IMR-90 (cell line): Measurements from ENCODE around the gene EMP1. TPM values are rescaled to one million over a fixed set of nuclear protein-coding genes. Genes with fewer than 3 reads are reported as not detected.

Experiments used
- ATAC-seq: fragments of 200-7000 bp; cut with Tn5 transposase; 2 replicates; pipeline ENCODE4 v1.9.1; 2020; ENCODE audit warnings: low read depth, mild to moderate bottlenecking, moderate library complexity
- BruUV-seq: library from RNA; stranded (reverse); fragments of 400-500 nt; replicated peaks from 2 replicates; lab custom pipeline; 2021; lab: Mats Ljungman, UMichigan
- CTCF ChIA-PET: fragments of 300-600 bp; formaldehyde crosslinking; extraction: SDS; loops from one replicate; lab custom pipeline; 2021; ENCODE audit warnings: antibody characterized with exemption; lab: Yijun Ruan, JAX
- POLR2A ChIA-PET: fragments of 300-600 bp; sonication (Branson Sonifier 250); formaldehyde crosslinking; loops from one replicate; lab custom pipeline; 2022; ENCODE audit warnings: antibody characterized with exemption; ENCODE audit not compliant: unreplicated experiment; lab: Charles Lee
- DNase-seq: peaks from one replicate; pipeline ENCODE4 v3.0.0; 2013
- H2AFZ ChIP-seq: replicated peaks from 2 replicates; pipeline ENCODE3; 2013; ENCODE audit warnings: low read length, mild to moderate bottlenecking; ENCODE audit not compliant: poor library complexity
- H2AK5ac ChIP-seq: 2 replicates; pipeline ENCODE4 v1.6.1; 2013; ENCODE audit warnings: low read depth, low read length, inconsistent platforms
- H2AK9ac ChIP-seq: replicated peaks from 2 replicates; pipeline ENCODE3; 2013; ENCODE audit warnings: mild to moderate bottlenecking, low read depth, low read length, moderate library complexity; ENCODE audit not compliant: poor library complexity
- H2BK120ac ChIP-seq: 2 replicates; pipeline ENCODE4 v1.6.1; 2013; ENCODE audit warnings: low read depth, low read length, inconsistent platforms
- H2BK15ac ChIP-seq: 3 replicates; pipeline ENCODE4 v1.6.1; 2013; ENCODE audit warnings: low read depth, low read length, inconsistent platforms
- H2BK20ac ChIP-seq: 2 replicates; pipeline ENCODE4 v1.6.1; 2013; ENCODE audit warnings: low read depth, mild to moderate bottlenecking, inconsistent platforms, low read length, moderate library complexity
- H2BK5ac ChIP-seq: 2 replicates; pipeline ENCODE4 v1.6.1; 2013; ENCODE audit warnings: mild to moderate bottlenecking, low read depth, low read length, inconsistent platforms; ENCODE audit not compliant: poor library complexity, severe bottlenecking
- H3K14ac ChIP-seq: replicated peaks from 2 replicates; pipeline ENCODE4 v1.6.1; 2013; ENCODE audit warnings: low read depth, low read length, inconsistent platforms
- H3K18ac ChIP-seq: 2 replicates; pipeline ENCODE4 v1.6.1; 2013; ENCODE audit warnings: low read depth, low read length, control low read depth
- H3K23ac ChIP-seq: 2 replicates; pipeline ENCODE4 v1.6.1; 2013; ENCODE audit warnings: low read depth, low read length, inconsistent platforms
- H3K27ac ChIP-seq: 2 replicates; pipeline ENCODE4 v1.5.1; 2013; ENCODE audit warnings: mild to moderate bottlenecking, control low read depth, low read length; ENCODE audit not compliant: insufficient read depth
- H3K27me3 ChIP-seq: 2 replicates; pipeline ENCODE4 v1.6.1; 2013; ENCODE audit warnings: low read length; ENCODE audit not compliant: control insufficient read depth, insufficient read depth
- H3K36me3 ChIP-seq: 2 replicates; pipeline ENCODE4 v1.6.1; 2013; ENCODE audit warnings: low read length, mixed read lengths; ENCODE audit not compliant: control insufficient read depth, insufficient read depth
- H3K4ac ChIP-seq: 2 replicates; pipeline ENCODE4 v1.6.1; 2013; ENCODE audit warnings: low read depth, low read length, inconsistent platforms
- H3K4me1 ChIP-seq: 2 replicates; pipeline ENCODE4 v1.6.1; 2013; ENCODE audit warnings: low read length, mixed read lengths; ENCODE audit not compliant: control insufficient read depth, insufficient read depth
- H3K4me2 ChIP-seq: 2 replicates; pipeline ENCODE4 v1.6.1; 2013; ENCODE audit warnings: low read depth, mild to moderate bottlenecking, control low read depth, low read length, moderate library complexity
- H3K4me3 ChIP-seq: 2 replicates; pipeline ENCODE4 v1.5.1; 2013; ENCODE audit warnings: low read depth, mild to moderate bottlenecking, control low read depth, low read length, moderate library complexity; ENCODE audit not compliant: insufficient read depth
- H3K56ac ChIP-seq: 2 replicates; pipeline ENCODE4 v1.6.1; 2013; ENCODE audit warnings: low read length, inconsistent platforms; ENCODE audit not compliant: insufficient read depth; ENCODE audit errors: extremely low read depth
- H3K79me1 ChIP-seq, 2 experiments: 2 replicates each; pipeline ENCODE4 v1.6.1; 2013; ENCODE audit warnings: low read length in 2 of 2, inconsistent platforms in 1 of 2, low read depth in 1 of 2
- H3K9ac ChIP-seq: 2 replicates; pipeline ENCODE4 v1.6.1; 2013; ENCODE audit warnings: low read depth, low read length, control low read depth
- H3K9me1 ChIP-seq: 2 replicates; pipeline ENCODE4 v1.6.1; 2013; ENCODE audit warnings: low read length, inconsistent platforms; ENCODE audit not compliant: insufficient read depth
- H3K9me3 ChIP-seq: 2 replicates; pipeline ENCODE4 v1.6.1; 2013; ENCODE audit warnings: low read length; ENCODE audit not compliant: control insufficient read depth, insufficient read depth
- H4K20me1 ChIP-seq: 2 replicates; pipeline ENCODE4 v1.6.1; 2013; ENCODE audit warnings: low read length, inconsistent platforms; ENCODE audit not compliant: insufficient read depth
- H4K5ac ChIP-seq: 2 replicates; pipeline ENCODE4 v1.6.1; 2013; ENCODE audit warnings: mild to moderate bottlenecking, low read depth, low read length, control low read depth
- H4K8ac ChIP-seq, 2 experiments: 2 replicates each; pipeline ENCODE4 v1.6.1; 2013; ENCODE audit warnings: low read depth in 2 of 2, low read length in 2 of 2, control low read depth in 1 of 2, inconsistent platforms in 1 of 2
- H4K91ac ChIP-seq: 2 replicates; pipeline ENCODE4 v1.6.1; 2013; ENCODE audit warnings: low read depth, low read length, inconsistent platforms; ENCODE audit not compliant: insufficient read depth
- BHLHE40 ChIP-seq: fragments of 150-350 bp; IDR thresholded peaks from 2 replicates; pipeline ENCODE4 v1.6.1; 2016; ENCODE audit warnings: mild to moderate bottlenecking, low read depth, low read length
- CEBPB ChIP-seq: IDR thresholded peaks from 2 replicates; pipeline ENCODE4 v1.6.1; 2012; ENCODE audit warnings: low read depth, low read length, improper control_type of control experiment
- CHD1 ChIP-seq: IDR thresholded peaks from 2 replicates; pipeline ENCODE4 v1.6.1; 2012; ENCODE audit warnings: low read depth, low read length, improper control_type of control experiment
- ELK1 ChIP-seq: fragments of 150-350 bp; IDR thresholded peaks from 2 replicates; pipeline ENCODE4 v1.6.1; 2016; ENCODE audit warnings: low read depth, mild to moderate bottlenecking, low read length, moderate library complexity, borderline replicate concordance
- FOS ChIP-seq: fragments of 150-350 bp; IDR thresholded peaks from 2 replicates; pipeline ENCODE4 v1.6.1; 2016; ENCODE audit warnings: low read depth, low read length
- MAFK ChIP-seq: IDR thresholded peaks from 2 replicates; pipeline ENCODE4 v1.6.1; 2012; ENCODE audit warnings: low read depth, low read length, improper control_type of control experiment
- RCOR1 ChIP-seq: IDR thresholded peaks from 2 replicates; pipeline ENCODE4 v1.6.1; 2012; ENCODE audit warnings: mild to moderate bottlenecking, low read length, improper control_type of control experiment; ENCODE audit not compliant: insufficient replicate concordance
- RFX5 ChIP-seq: IDR thresholded peaks from 2 replicates; pipeline ENCODE4 v1.8.0; 2012; ENCODE audit warnings: low read depth, mild to moderate bottlenecking, low read length, moderate library complexity
- SMC3 ChIP-seq: fragments of 150-350 bp; IDR thresholded peaks from 2 replicates; pipeline ENCODE4 v1.6.1; 2016; ENCODE audit warnings: low read depth, mild to moderate bottlenecking, antibody characterized with exemption, low read length, moderate library complexity
- WGBS, 2 experiments: methylation state at CpG; one replicate each; pipeline versions ENCODE4 v1.1.5 to v1.1.7; 2013; ENCODE audit warnings: missing lambda C conversion rate in 2 of 2; ENCODE audit not compliant: insufficient read length in 1 of 2; ENCODE audit errors: extremely low coverage in 2 of 2; 5-methylcytosine and 5-hydroxymethylcytosine counted together
- dilution Hi-C: fragments of 300-500 bp; cut with HindIII; formaldehyde crosslinking; loops from one replicate; pipeline ENCODE4 v1.14.3; 2018; ENCODE audit warnings: low sequenced_read_pairs; ENCODE audit not compliant: unreplicated experiment
- in situ Hi-C: fragments of 300-500 bp; cut with MboI; formaldehyde crosslinking; loops from 3 replicates; pipeline ENCODE4 v1.14.3; 2019; ENCODE audit warnings: low sequenced_read_pairs, inconsistent platforms, mixed read lengths
- intact Hi-C: fragments of 100-400 bp; cut with micrococcal nuclease; formaldehyde crosslinking; loops from 2 replicates; pipeline ENCODE4 v1.10.0; 2022
- polyA plus RNA-seq, 3 experiments: library from polyadenylated mRNA; depleted of rRNA; stranded (reverse); fragments of >200 nt; gene quantifications; 2 replicates each; pipeline ENCODE4 v1.2.3, GENCODE V29; 2012; ENCODE audit warnings: low replicate concordance in 1 of 3
- total RNA-seq: library from RNA; depleted of rRNA; stranded (reverse); fragments of >200 nt; gene quantifications from 2 replicates; pipeline ENCODE4 v1.2.3, GENCODE V29; 2012
- TF ChIP-seq, protein P1 (sequence below): conservative IDR thresholded peaks from 2 replicates; pipeline ENCODE4 v1.5.1; 2012; ENCODE audit warnings: mild to moderate bottlenecking, low read depth, low read length, improper control_type of control experiment

EMP1 gene
- total and polyA plus RNA-seq, 2 of the 4 experiments (the other 2 are of a cell fraction): 137 to 201 TPM

DNA sequence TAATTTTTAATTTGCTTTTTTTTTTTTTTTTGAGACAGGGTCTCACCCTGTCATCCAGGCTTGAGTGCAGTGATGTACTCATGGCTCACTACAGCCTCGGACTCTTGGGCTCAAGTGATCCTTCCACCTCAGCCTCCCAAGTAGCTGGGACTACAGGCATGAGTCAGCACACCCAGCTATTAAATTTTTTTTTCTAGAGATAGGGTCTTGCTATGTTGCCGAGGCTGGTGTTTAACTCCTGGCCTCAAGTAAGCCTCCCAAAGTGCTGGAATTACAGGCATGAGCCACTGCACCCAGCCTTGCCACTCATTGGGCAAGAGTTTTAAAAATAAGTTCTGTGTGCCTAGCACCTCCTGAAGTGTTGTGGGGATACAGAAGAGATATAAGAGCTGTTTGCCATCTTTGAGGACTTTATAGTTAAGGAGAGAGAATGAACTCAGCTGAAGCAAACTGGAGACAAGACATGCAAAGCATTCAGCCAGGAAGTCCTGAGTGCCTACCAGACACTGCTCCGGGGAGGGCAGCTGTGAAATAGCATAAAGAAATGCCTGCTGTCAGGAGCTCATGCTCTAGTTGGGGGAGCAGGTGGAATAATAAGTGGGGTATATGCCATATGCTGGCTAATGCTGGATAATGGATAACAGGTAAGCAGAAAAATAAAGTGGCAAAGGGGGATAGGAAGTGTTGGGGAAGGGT, 15.0 kb upstream of the EMP1 start (continued):
- TF ChIP-seq, protein P1, sequence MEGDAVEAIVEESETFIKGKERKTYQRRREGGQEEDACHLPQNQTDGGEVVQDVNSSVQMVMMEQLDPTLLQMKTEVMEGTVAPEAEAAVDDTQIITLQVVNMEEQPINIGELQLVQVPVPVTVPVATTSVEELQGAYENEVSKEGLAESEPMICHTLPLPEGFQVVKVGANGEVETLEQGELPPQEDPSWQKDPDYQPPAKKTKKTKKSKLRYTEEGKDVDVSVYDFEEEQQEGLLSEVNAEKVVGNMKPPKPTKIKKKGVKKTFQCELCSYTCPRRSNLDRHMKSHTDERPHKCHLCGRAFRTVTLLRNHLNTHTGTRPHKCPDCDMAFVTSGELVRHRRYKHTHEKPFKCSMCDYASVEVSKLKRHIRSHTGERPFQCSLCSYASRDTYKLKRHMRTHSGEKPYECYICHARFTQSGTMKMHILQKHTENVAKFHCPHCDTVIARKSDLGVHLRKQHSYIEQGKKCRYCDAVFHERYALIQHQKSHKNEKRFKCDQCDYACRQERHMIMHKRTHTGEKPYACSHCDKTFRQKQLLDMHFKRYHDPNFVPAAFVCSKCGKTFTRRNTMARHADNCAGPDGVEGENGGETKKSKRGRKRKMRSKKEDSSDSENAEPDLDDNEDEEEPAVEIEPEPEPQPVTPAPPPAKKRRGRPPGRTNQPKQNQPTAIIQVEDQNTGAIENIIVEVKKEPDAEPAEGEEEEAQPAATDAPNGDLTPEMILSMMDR: no peak

DNA sequence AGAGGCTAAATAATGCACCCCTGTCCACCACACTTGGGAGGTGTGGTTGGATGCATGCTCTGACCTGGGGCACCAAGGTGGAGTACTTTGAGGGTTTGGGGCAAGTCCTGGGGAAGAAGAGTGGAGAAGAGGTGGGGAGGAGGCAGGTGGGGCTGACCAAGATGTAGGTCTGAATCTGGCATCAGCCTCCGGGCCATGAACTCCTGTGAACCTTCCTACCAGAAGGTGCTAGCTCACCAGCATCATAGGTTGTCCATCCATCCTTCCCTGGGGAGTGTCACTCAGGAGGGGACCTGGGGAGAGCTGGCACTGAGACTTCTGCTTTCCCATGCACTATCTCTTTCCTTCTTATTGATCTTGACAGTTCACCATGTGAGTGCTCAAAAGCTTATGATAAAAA, 13.6 kb upstream of the EMP1 start:
- CTCF ChIA-PET: no interaction called here
- no peak overlapping the region for H2BK15ac ChIP-seq
- no peak overlapping the region; the same call in 1 of the 2 replicates for H2BK120ac ChIP-seq
- H4K91ac ChIP-seq: no peak overlapping the region
- H3K27me3 ChIP-seq: no peaks in the 10 kb centered on the region
- in situ Hi-C loops: no loop called here
- H3K4me3 ChIP-seq: no peak overlapping the region
- H3K27ac ChIP-seq: no peak overlapping the region
- H2AK9ac ChIP-seq: no peak overlapping the region
- no peak overlapping the region for H2BK5ac ChIP-seq
- dilution Hi-C loops: no loop called here
- intact Hi-C loops: no loop called here
- no CpG with 5 or more reads among the region's 1 CpG for WGBS, 2 experiments
- no peak overlapping the region for H3K9ac ChIP-seq
- no peaks in the 10 kb centered on the region for H3K36me3 ChIP-seq
- H3K23ac ChIP-seq: 0 out of 2 replicates have a peak overlapping the region, but pooled peaks have one; percentile 29
- no peak overlapping the region for H2AFZ ChIP-seq
- POLR2A ChIA-PET: no interaction called here
- peaks cover 25% of the 10 kb centered on the region for H3K4me1 ChIP-seq
- no peak overlapping the region for H2BK20ac ChIP-seq
- H3K4me2 ChIP-seq: no peak overlapping the region
- H3K56ac ChIP-seq: no peak overlapping the region
- no peaks in the 10 kb centered on the region for H4K20me1 ChIP-seq
- H2AK5ac ChIP-seq: no peak overlapping the region; the same call in 1 of the 2 replicates
- H3K18ac ChIP-seq: no peak overlapping the region
- no TSS peak for BruUV-seq
- no peaks in the 10 kb centered on the region for H3K9me3 ChIP-seq
- no peak overlapping the region; the same call in 1 of the 2 replicates for H3K4ac ChIP-seq
- DNase-seq: no peak
- H3K79me1 ChIP-seq: 0 out of 4 replicates have a peak, but pooled peaks cover 0 to 4% of the 10 kb centered on the region in 2 experiments
- no peak for ATAC-seq
- H4K5ac ChIP-seq: no peak overlapping the region
- H4K8ac ChIP-seq: no peak overlapping the region
- peaks cover 27% of the 10 kb centered on the region for H3K9me1 ChIP-seq
- no peak overlapping the region for H3K14ac ChIP-seq
- TF ChIP-seq CEBPB: no peak
- TF ChIP-seq ELK1: no peak
- no peak for TF ChIP-seq CHD1
- no peak for TF ChIP-seq BHLHE40
- no peak for TF ChIP-seq MAFK
- TF ChIP-seq FOS: no peak
- TF ChIP-seq RCOR1: no peak
- TF ChIP-seq RFX5: no peak
- TF ChIP-seq, protein P1: no peak
- no peak for TF ChIP-seq SMC3
